Neural progenitor cell (in vitro differentiated cells): Measurements from ENCODE around the gene R3HCC1L. TPM values are rescaled to one million over a fixed set of nuclear protein-coding genes. Genes with fewer than 3 reads are reported as not detected.

Source experiments
- DNase-seq: peaks from one replicate; pipeline ENCODE4 v3.0.0-alpha.2; 2016; ENCODE audit warnings: low spot score
- H2AFZ ChIP-seq: fragments of 200-600 bp; sonication (generic); replicated peaks from 2 replicates; pipeline ENCODE4 v1.6.1; 2016; ENCODE audit warnings: antibody characterized with exemption
- H3F3A ChIP-seq: fragments of 200-600 bp; sonication (generic); 2 replicates; pipeline ENCODE4 v1.6.1; 2016; ENCODE audit warnings: antibody characterized with exemption, low read depth
- H3K27ac ChIP-seq: fragments of 200-600 bp; sonication (generic); 2 replicates; pipeline ENCODE4 v1.5.1; 2016; ENCODE audit warnings: mild to moderate bottlenecking
- H3K27me3 ChIP-seq: fragments of 200-600 bp; sonication (generic); 2 replicates; pipeline ENCODE4 v1.6.1; 2016; ENCODE audit warnings: mild to moderate bottlenecking, moderate library complexity
- H3K36me3 ChIP-seq: fragments of 200-600 bp; sonication (generic); 2 replicates; pipeline ENCODE4 v1.5.1; 2016
- H3K4me1 ChIP-seq: fragments of 200-600 bp; sonication (generic); 2 replicates; pipeline ENCODE4 v1.6.1; 2016; ENCODE audit warnings: mixed run types
- H3K4me2 ChIP-seq: fragments of 200-600 bp; sonication (generic); 2 replicates; pipeline ENCODE4 v1.6.1; 2016
- H3K4me3 ChIP-seq: fragments of 200-600 bp; sonication (generic); 2 replicates; pipeline ENCODE4 v1.5.1; 2016
- H3K79me2 ChIP-seq: fragments of 200-600 bp; sonication (generic); 2 replicates; pipeline ENCODE4 v1.6.1; 2016; ENCODE audit warnings: low read depth
- H3K9ac ChIP-seq: fragments of 200-600 bp; sonication (generic); 2 replicates; pipeline ENCODE4 v1.6.1; 2016
- H3K9me3 ChIP-seq: fragments of 200-600 bp; sonication (generic); 2 replicates; pipeline ENCODE4 v1.5.1; 2016; ENCODE audit warnings: low read depth
- H4K20me1 ChIP-seq: fragments of 200-600 bp; sonication (generic); 2 replicates; pipeline ENCODE4 v1.6.1; 2016; ENCODE audit warnings: low read depth
- H3K27ac Mint-ChIP-seq: 3 replicates; pipeline ENCODE4 v1.8.0; 2021; ENCODE audit warnings: mixed read lengths
- H3K27me3 Mint-ChIP-seq: 2 replicates; pipeline ENCODE4 v1.8.0; 2022; ENCODE audit warnings: low read depth, mild to moderate bottlenecking, inconsistent platforms, moderate library complexity, mixed read lengths; ENCODE audit not compliant: insufficient read depth
- H3K36me3 Mint-ChIP-seq: 3 replicates; pipeline ENCODE4 v1.8.0; 2021; ENCODE audit warnings: mixed read lengths
- H3K4me1 Mint-ChIP-seq: 3 replicates; pipeline ENCODE4 v1.8.0; 2021; ENCODE audit warnings: mixed read lengths
- H3K4me3 Mint-ChIP-seq: 3 replicates; pipeline ENCODE4 v1.8.0; 2021; ENCODE audit warnings: mild to moderate bottlenecking, moderate library complexity, mixed read lengths
- H3K9me3 Mint-ChIP-seq: 3 replicates; pipeline ENCODE4 v1.8.0; 2020; ENCODE audit warnings: mixed read lengths
- EZH2 ChIP-seq: fragments of 200-600 bp; sonication (generic); IDR thresholded peaks from 2 replicates; pipeline ENCODE4 v1.6.1; 2017; ENCODE audit warnings: antibody characterized with exemption, mild to moderate bottlenecking, moderate library complexity
- EZH2phosphoT487 ChIP-seq: fragments of 200-600 bp; sonication (generic); IDR thresholded peaks from 2 replicates; pipeline ENCODE4 v1.6.1; 2017; ENCODE audit warnings: antibody characterized with exemption
- total RNA-seq: library from RNA; depleted of rRNA; stranded (reverse); fragments of >200 nt; gene quantifications from 2 replicates; pipeline ENCODE4 v1.2.3, GENCODE V29; 2015; ENCODE audit warnings: low replicate concordance
- TF ChIP-seq, protein P1 (sequence below): fragments of 200-600 bp; sonication (generic); IDR thresholded peaks from 2 replicates; pipeline ENCODE4 v1.5.1; 2017; ENCODE audit warnings: antibody characterized with exemption, mild to moderate bottlenecking

Gene R3HCC1L
- total RNA-seq, 1 donor from 2014 or later: 26.8 TPM

DNA sequence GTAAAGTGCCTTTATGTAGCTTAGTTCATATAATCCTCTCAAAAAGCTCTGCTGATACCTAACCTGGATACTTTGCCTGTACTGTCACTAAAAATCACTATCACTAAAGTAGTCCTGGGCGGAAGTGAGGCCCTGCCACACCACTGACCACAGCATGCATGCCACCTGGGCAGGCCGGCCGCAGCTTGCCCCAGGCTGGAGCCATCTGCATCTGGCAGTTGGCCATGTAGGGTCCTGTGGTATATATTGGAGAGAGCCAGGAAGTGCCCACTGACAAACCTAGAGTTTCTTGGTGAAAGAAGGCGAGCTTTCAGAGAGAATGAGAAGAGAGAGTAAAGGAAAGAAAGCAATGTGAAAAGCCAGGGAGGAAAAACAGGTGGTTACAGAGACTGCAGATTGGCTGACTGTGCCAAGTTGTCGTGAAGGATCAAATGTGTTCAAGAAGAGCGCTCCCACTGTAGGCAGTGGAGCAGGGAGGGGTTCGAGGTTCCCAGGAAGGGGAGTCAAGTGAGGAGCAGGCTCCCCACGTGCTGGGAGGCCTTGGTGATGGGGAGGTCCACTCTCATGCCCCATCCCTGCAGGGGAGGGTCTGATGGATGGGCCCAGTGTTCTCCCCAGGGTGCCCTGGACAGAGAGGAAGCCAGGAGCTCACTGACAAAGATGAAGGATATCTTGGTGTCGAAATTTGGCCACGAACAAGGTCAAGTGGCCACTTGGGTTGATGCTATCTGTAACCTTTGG, 119.9 kb downstream of the R3HCC1L start:
- no peak overlapping the region for H3K9ac ChIP-seq
- Mint-ChIP-seq H3K4me3 (no peak overlapping the region), H3K36me3 (peaks cover 8% of the 10 kb centered on the region), H3K27ac (no peak overlapping the region), H3K9me3 (no peaks in the 10 kb centered on the region), H3K4me1 (peaks cover 13% of the 10 kb centered on the region), H3K27me3 (peaks cover 10% of the 10 kb centered on the region)
- H3K27me3 ChIP-seq: no peaks in the 10 kb centered on the region
- no peak for DNase-seq
- TF ChIP-seq, protein P1, sequence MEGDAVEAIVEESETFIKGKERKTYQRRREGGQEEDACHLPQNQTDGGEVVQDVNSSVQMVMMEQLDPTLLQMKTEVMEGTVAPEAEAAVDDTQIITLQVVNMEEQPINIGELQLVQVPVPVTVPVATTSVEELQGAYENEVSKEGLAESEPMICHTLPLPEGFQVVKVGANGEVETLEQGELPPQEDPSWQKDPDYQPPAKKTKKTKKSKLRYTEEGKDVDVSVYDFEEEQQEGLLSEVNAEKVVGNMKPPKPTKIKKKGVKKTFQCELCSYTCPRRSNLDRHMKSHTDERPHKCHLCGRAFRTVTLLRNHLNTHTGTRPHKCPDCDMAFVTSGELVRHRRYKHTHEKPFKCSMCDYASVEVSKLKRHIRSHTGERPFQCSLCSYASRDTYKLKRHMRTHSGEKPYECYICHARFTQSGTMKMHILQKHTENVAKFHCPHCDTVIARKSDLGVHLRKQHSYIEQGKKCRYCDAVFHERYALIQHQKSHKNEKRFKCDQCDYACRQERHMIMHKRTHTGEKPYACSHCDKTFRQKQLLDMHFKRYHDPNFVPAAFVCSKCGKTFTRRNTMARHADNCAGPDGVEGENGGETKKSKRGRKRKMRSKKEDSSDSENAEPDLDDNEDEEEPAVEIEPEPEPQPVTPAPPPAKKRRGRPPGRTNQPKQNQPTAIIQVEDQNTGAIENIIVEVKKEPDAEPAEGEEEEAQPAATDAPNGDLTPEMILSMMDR: no peak
- TF ChIP-seq EZH2 (no peak), EZH2phosphoT487 (no peak)
- H3K4me1 ChIP-seq: peaks cover 4% of the 10 kb centered on the region
- H4K20me1 ChIP-seq: peaks cover 1% of the 10 kb centered on the region
- H3K9me3 ChIP-seq: no peaks in the 10 kb centered on the region
- H2AFZ ChIP-seq: no peak overlapping the region
- no peak overlapping the region for H3K4me2 ChIP-seq
- no peaks in the 10 kb centered on the region for H3F3A ChIP-seq
- H3K79me2 ChIP-seq: no peaks in the 10 kb centered on the region
- no peak overlapping the region for H3K27ac ChIP-seq
- no peaks in the 10 kb centered on the region for H3K36me3 ChIP-seq
- no peak overlapping the region for H3K4me3 ChIP-seq

DNA sequence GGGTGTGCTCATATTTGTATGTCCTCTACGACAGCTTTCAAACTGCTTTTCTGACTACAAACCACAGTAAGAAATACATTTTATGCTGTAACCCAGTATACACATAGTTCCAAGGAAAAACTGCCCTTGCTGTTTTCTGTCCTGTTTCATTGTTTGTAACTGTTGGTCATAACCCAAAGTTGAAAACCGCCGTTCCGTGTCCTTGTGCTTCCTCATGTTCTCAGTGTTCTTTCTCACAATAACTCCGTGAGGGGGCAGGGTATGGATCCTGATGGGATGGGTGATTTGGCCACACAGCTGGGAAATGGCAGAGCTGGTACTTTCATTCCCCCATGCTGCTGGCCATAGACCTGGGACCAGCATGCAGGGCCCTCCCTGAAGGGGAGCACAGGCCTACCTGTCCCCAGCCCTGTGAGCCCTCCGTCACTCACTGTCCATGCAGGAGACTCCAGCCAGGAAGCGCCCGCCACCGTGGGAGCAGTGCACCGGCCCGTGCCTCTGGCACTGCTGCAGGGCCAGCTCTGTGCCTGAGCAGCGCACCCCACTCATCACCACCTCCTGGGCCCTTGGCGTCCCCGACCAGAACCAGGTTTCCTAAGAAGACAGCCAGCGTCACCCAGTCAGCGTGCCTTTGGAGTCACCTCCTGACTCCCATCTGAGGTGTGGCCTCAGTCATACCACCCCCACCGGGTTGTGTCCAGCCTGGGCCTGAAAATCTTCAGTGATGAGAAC, 120.9 kb downstream of the R3HCC1L start:
- Mint-ChIP-seq H3K36me3 (peaks cover 4% of the 10 kb centered on the region), H3K27ac (no peak overlapping the region), H3K9me3 (no peaks in the 10 kb centered on the region), H3K27me3 (peaks cover 6% of the 10 kb centered on the region), H3K4me3 (no peak overlapping the region), H3K4me1 (peaks cover 5% of the 10 kb centered on the region)
- Histone ChIP-seq H2AFZ (no peak overlapping the region), H3K27me3 (no peaks in the 10 kb centered on the region), H3K27ac (no peak overlapping the region), H4K20me1 (no peaks in the 10 kb centered on the region), H3K4me2 (no peak overlapping the region), H3K9ac (no peak overlapping the region), H3K9me3 (no peaks in the 10 kb centered on the region), H3K36me3 (no peaks in the 10 kb centered on the region), H3K79me2 (no peaks in the 10 kb centered on the region), H3F3A (no peaks in the 10 kb centered on the region), H3K4me3 (no peak overlapping the region), H3K4me1 (no peaks in the 10 kb centered on the region)
- TF ChIP-seq EZH2phosphoT487 (no peak), EZH2 (no peak)
- TF ChIP-seq, protein P1: no peak
- DNase-seq: no peak

DNA sequence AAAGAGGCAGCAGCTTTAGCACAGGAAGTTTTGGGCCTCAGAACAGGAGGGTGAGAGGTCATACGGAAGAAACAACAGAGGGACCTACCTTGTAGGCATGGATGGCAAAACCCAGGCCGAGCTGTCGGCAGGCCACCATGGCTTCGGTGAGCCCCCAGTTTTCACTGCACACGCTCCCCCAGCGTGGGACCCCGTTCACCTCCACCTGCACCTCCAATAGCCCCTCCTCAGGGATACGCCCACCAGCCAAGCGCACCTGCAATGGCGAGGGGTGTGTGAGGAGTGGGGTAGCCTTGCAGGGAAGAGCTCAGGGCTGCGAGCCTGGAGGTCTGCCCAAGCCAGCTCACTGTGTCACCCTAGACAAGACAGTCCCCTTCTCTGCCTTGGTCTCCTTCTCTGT, 122.2 kb downstream of the R3HCC1L start:
- no peaks in the 10 kb centered on the region for H3K36me3 Mint-ChIP-seq
- H4K20me1 ChIP-seq: no peaks in the 10 kb centered on the region
- no peaks in the 10 kb centered on the region for H3F3A ChIP-seq
- no peak overlapping the region for H3K4me3 ChIP-seq
- H3K4me1 Mint-ChIP-seq: peaks cover 3% of the 10 kb centered on the region
- no peaks in the 10 kb centered on the region for H3K27me3 ChIP-seq
- H2AFZ ChIP-seq: no peak overlapping the region
- H3K9ac ChIP-seq: no peak overlapping the region
- DNase-seq: no peak
- no peaks in the 10 kb centered on the region for H3K79me2 ChIP-seq
- H3K9me3 Mint-ChIP-seq: no peaks in the 10 kb centered on the region
- TF ChIP-seq, protein P1: no peak
- TF ChIP-seq EZH2 (no peak), EZH2phosphoT487 (no peak)
- H3K4me2 ChIP-seq: no peak overlapping the region
- H3K27ac Mint-ChIP-seq: no peak overlapping the region
- no peaks in the 10 kb centered on the region for H3K9me3 ChIP-seq
- no peaks in the 10 kb centered on the region for H3K36me3 ChIP-seq
- H3K4me1 ChIP-seq: no peaks in the 10 kb centered on the region
- H3K27ac ChIP-seq: no peak overlapping the region
- H3K27me3 Mint-ChIP-seq: peaks cover 5% of the 10 kb centered on the region
- H3K4me3 Mint-ChIP-seq: no peak overlapping the region
